Posterior vena cava (tissue), 2 donors: Measurements from ENCODE around the gene FBXW5. TPM values are rescaled to one million over a fixed set of nuclear protein-coding genes. Genes with fewer than 3 reads are reported as not detected.

Source experiments
- DNase-seq: peaks from one replicate; pipeline ENCODE4 v3.0.0-alpha.2; 2020; ENCODE audit warnings: low spot score
- intact Hi-C, 2 donors: fragments of 100-400 bp; cut with DNase I; formaldehyde crosslinking; loops; one replicate each; pipeline versions ENCODE4 v1.14.1 to v1.14.2; 2022 to 2023
- total RNA-seq, 2 donors: library from RNA; stranded (reverse); fragmentation: NEBNext Ultra II Directional; extraction: Animal tissue kit (Norgen Biotek cat#: 25700); gene quantifications; one replicate each; pipeline ENCODE4 v1.2.1, GENCODE V29; 2021
- donor health status: DM: yes; HTN: yes; CAD: no.
- donor health status: DM: yes; HTN: yes; CAD: no.

FBXW5 gene
- total RNA-seq, 2 donors from 2014 or later = 95.0 to 100 TPM

GRCh38 chr9:136979769-136980587, 35.4 kb upstream of the FBXW5 start:
- intact Hi-C loops = no loop called here
- DNase-seq = no peak

- no peak for DNase-seq
- intact Hi-C loops = no loop called here
These were observed 34.5 kb upstream of the FBXW5 start for GRCh38 chr9:136978865-136979544.

GRCh38 chr9:136978073-136978864, 33.7 kb upstream of the FBXW5 start:
- DNase-seq = peak; percentile 93

DNA sequence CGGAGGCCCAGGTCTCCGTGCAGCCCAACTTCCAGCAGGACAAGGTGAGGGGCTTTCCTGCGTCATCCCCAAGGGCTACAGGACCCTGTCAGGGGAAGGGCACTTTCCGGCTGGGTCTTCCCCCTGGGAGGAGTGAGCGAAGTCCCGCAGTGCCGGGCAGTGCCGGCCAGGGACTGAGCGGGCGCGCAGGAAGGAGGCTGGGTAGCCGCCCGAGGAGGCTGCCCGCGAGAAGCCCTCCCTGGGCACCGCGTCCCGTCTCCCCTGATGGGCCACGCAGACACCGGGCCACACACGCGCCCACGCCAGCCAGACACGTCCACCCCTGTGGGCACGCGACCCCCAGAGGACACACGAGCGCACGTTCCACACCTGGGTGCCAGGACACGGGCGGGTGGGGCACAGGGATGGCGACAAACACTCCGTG, 33.1 kb upstream of the FBXW5 start:
- intact Hi-C loops = no loop called here
- no peak for DNase-seq

More at GRCh38 chr9:136978073-136978864, 33.7 kb upstream of the FBXW5 start:
- intact Hi-C loops = no loop called here

GRCh38 chr9:136977223-136977622, 32.7 kb upstream of the FBXW5 start, which contains the start of gene PTGDS:
Gene PTGDS (plus strand): TSS chr9:136977504. CDS start chr9:136977579, 75 bp downstream.
- no peak for DNase-seq
- intact Hi-C loops = no loop called here

- peak; percentile 88 for DNase-seq
- intact Hi-C loops = no loop called here
These were observed 31.1 kb upstream of the FBXW5 start for GRCh38 chr9:136975644-136976043.

DNA sequence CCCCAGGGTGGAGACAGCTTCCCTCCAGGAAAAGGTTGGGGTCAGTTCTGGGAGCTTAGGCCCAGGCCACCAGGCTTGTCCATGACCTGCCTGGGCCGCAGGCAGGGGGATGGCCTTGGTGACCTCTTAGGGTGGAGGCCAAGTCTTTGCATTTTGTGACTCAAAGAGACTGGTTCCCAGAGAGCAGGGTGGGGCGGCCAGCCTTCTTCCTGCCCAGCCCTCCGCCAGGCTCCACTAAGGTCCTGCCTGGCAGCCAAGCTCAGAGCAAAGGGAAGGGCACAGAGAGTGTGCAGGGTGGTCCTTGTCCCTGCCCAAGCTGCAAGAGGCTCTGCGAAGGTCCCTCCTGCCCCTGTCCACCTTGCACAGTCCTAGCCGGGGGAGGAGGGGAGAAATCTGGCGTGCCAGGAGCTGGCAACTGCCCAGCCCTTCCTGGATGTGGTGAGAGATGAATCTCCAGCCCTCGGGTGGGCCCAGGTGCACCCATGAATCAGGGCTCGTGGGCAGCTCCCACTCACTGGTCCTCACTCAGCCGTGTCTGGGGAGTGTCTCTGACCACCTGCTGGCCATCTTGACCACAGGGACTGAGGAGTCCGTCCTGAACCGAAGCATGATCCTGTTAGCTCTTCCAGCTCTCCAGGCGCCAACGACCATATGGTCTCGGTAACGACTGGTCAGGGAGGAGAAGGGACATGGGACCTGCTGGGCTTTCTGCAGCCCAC, 30.4 kb upstream of the FBXW5 start:
- intact Hi-C loops = no loop called here
- no peak for DNase-seq

- no peak for DNase-seq
- intact Hi-C loops = no loop called here
These were observed 29.4 kb upstream of the FBXW5 start for GRCh38 chr9:136973618-136974617.

DNA sequence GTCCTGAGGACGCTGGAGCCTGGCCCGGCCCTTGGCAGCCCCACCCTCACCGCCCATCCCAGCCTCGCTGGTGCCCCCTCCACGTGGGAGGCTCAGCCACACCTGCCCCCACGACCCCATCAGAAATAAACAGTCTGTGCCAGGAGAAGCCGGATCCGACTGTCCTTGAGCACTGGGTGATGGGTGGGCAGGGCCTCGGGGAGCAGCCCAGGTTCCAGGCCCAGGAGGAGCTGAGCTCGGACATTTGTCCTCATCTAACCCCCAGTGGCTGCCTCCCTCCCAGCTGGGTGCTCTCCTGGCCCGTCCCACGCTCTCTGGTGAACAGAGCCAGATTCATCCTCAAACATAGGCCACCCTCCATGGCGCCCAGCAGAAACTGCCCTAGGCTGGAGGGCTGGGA, 28.2 kb upstream of the FBXW5 start:
- DNase-seq = no peak
- intact Hi-C loops = no loop called here

DNA sequence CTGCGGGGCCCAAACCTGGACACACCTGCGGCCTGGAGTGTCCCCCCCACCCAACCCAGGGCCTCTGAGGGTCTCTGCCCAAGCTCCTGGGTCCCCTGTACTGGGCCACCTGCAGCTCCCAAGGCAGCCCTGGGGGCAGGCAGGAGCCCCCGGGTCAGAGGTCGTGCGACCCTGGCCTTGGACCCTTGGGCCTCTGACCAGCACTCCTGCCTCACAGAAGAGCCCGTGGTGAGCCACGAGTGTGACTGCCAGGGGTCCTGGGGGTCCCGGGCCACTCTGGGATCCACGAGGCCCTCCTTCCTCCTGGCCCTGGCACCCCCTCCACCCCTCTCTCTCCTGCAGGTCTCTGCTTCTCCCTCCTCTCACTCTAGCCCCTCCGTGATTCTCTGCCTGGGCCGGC, 27.8 kb upstream of the FBXW5 start:
- no peak for DNase-seq
- intact Hi-C loops = no loop called here

DNA sequence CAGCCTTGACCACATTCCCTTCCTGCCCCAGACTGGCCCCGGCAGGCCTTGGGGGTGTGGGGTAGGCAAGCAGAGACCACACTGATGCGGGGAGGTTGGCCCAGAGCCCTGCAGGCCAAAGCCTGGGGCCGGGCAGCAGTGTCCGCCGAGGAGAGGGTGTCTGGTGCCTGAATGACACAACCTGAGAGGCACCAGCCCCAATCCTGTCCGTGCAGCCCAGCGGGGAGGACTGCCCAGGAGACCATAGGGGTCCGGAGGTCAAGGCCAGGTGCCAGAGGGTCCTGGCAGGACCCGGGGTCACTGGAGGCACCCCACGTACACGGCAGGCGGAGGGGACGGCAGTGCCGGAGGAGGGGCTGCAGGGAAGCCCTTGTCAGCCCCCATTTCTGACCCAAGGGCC, 27.2 kb upstream of the FBXW5 start:
- intact Hi-C loops = no loop called here

DNA sequence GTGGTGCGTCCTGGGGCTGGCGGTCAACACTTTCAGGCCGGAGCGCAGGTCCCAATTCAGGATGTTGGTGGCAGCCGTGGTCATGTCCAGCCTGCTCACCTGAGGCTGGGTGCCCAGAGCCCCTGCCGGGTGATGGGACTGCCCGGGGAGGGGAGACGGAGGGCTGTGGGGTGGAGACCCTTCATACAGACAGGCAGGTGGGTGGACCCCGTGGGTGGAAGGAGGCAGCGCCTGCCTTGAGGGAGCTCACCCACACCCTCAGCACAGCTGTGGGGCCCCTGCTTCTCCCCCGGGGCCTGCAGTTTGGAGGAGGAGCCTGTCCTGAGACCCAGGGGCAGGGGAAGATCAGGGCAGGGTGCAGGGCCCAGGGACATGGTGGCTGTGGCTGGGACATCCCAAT, 25.8 kb upstream of the FBXW5 start:
- no peak for DNase-seq
- intact Hi-C loops = no loop called here

More for the DNA sequence above, 27.2 kb upstream of the FBXW5 start:
- no peak for DNase-seq

GRCh38 chr9:136969774-136970173, 25.2 kb upstream of the FBXW5 start:
- intact Hi-C loops = no loop called here
- no peak for DNase-seq

DNA sequence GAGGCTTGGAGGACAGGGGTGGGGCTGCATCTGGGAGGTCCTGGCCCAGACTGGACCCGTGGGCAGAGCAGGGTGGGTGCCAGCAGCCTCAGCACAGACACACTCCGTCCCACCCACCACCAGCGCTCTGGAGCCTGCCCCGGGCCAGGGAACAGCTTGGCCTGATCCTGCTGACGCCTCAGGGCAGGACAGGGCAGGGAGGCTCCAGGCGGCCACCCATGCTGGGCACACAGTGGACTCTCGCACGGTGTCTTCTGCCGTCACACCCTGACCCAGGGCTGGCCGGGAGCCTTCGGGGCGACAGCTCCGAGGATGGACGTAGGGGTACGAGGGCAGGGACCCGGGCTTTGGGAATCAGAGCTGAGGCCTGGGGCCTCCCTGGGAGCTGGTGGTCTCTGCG, 24.6 kb upstream of the FBXW5 start:
- no peak for DNase-seq
- intact Hi-C loops = no loop called here

DNA sequence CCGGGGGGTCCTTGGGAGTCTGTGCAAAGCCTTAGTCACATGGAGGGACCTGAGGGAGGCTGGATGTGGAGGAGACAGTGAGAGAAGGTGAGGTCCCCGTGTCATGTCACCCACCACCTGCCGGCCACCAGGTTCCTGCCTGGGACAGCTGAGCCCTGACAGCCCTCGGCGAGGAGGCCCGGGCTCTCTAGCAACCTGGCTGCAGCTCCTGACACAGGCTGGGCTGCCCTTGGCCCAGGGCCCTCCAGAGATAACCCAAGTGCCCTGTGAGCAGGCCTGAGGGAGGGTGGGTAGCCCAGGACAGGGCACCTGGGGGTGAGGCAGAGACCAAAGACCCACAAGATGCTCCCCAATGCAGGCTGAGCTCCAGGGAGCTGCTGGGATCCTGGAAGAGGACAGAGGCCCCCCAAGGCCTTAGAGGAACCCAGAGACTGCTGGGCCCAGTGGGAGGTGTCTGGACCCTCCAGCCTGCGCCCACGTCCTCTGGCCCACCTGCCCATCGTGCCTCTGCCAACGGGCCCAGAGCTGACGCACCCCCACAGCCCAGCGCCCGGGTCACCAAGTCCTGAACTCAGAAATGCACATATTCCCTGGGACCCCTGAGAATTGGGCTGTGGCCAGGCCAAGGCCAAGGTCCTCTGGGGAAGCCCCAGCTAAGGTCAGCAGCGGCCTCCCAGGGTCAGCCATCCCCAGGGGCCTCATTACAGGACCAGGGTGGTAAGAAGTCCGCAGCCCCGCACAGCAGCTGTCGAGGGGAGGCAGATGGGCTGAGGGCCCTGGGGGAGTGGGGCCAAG, 24.0 kb upstream of the FBXW5 start:
- intact Hi-C loops = no loop called here

GRCh38 chr9:136965771-136966484, 21.4 kb upstream of the FBXW5 start:
- intact Hi-C loops = no loop called here
- DNase-seq = no peak

More for the DNA sequence above, 24.0 kb upstream of the FBXW5 start:
- no peak for DNase-seq
